Sigmoid colon (tissue), 3 donors: ENCODE data around the gene BCAS3.
"Not testable (repeated sequence)": the region's sequence is repeated elsewhere in the genome, so short reads cannot be mapped to it uniquely, and the experiment has no call there.

Experiments
- CTCF ChIP-seq, 4 experiments: fragments of 450-650 bp in 3 of 4; fragments of 200-600 bp in 1 of 4; IDR thresholded peaks; one replicate each; pipeline ENCODE4 v1.5.1; 2016 to 2019; ENCODE audit warnings: antibody characterized with exemption in 4 of 4, mild to moderate bottlenecking in 3 of 4, moderate library complexity in 2 of 4
- POLR2A ChIP-seq, 2 donors: fragments of 450-650 bp; IDR thresholded peaks; one replicate each; pipeline ENCODE4 v1.6.1; 2016; ENCODE audit warnings: antibody characterized with exemption in 2 of 2, mild to moderate bottlenecking in 2 of 2, moderate library complexity in 2 of 2

GRCh38 chr17:61146833-61147232, 469.2 kb downstream of the BCAS3 start:
- not testable (repeated sequence) for TF ChIP-seq CTCF, POLR2A (IDR thresholded peaks at IDR 0.05)
